Raji (cell line): ENCODE data around the gene LCE3D.

Experiments
- POLR2A ChIP-seq: IDR thresholded peaks from 2 replicates; pipeline ENCODE4 v1.6.1; 2011; ENCODE audit warnings: low read depth, low read length, control low read depth; ENCODE audit not compliant: insufficient read depth

Gene LCE3D

DNA sequence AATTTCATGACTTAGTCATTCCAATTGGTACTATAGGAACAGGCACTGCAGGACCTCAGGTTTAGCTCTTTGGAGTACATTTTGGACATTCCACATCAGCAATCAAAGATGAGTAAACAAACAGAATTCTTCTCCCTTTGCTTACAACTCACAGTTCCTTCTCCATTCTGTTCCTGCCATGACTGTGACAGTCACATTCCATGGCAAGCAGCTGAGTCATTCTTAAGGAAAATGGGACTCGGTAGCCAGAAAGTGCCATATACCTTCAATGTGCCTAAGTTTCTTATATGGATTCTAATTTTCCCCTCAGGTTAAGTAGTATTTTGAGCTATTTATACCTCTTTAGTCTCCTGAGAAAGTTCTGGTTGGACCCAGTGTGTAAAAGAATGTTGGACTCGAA, 40.4 kb downstream of the LCE3D start:
- TF ChIP-seq POLR2A: no peak

DNA sequence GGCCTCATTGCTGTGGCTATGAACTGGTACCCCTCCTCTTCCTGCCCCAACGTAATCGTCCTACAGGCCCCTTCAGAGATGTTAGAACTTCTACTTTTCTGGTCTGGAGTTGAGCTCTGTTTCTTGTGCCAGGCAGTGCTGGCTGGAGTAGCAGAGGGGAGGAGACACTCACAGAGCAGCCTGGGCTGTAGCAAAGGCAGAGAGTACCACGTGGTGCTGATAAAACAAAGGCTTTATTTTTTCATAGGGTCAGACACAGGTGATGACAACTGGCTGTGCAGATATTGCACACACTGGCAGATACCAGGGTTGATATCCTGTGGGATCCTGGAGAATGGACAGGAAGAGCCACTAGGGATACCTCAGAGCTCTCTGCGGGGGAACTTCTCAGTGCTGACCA, 42.8 kb downstream of the LCE3D start:
- no peak for TF ChIP-seq POLR2A

DNA sequence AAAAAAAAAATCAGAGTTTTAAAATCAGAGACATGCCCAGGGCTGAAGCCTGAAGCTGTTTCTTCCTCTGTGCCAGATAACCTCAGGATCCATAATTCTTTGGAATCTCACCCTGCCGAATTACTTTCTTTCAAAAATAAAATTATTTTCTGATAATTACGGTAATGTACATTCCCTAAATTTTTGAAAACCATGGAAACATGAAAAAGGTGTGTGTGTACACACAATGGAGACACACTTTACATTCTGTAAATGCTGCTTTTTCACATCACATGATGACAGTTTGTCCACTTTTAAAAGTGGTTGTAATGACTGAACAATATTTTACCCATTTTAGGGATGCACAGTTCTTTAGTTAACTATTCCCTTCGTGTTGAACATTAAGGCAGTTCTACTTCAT, 44.5 kb downstream of the LCE3D start:
- TF ChIP-seq POLR2A: no peak

DNA sequence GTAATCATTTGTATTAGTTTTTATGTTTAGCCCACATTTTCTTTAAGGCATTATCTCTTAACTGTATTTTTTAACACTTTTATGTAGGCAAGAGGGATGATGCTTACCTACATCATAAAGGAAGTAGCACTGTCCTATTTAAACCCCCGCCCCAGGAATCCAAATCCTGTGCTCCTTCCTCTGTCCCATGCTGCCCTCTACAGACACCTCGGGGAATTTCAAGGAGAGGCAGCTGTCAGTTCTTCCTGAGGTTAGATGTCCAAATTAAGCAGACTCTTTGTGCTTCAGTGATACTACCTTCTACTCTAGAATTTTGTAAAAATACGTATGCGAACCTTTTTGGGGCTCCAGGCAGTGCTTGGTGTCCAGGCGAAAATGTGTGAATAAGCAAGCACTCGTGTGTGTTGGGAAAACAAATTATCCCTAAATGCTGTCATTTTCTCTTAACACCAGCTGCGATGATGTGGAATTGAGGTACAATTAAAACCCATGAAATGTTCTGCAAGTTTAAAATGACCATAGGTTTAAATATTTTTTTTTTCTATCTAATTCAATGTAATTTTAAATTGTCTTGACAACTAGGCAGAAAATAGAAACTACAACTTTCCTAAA, 46.9 kb downstream of the LCE3D start:
- no peak for TF ChIP-seq POLR2A
